Measurements from ENCODE around the gene KAT6B.
"Not testable (repeated sequence)": the region's sequence is repeated elsewhere in the genome, so short reads cannot be mapped to it uniquely, and the experiment has no call there.

Gene KAT6B

DNA sequence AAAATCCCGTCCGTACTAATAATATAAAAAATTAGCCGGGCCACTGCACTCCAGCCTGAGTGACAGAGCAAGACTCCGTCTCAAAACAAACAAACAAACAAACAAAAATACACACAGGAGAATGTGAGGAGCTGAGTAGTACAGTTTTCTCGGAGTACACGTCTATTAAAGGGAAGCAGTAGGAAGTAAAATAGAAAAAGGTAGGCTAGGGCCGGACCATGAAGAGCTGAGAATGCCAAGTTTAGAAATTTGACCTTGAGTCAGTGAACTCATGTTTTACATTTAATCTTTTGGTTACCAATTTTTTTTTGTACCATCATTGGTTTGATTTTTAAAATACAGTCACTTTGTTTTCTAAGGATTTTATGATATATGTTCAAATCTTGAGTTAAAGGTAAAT, 64.1 kb downstream of the KAT6B start:
- no peak for DNase-seq (ENCODE audit: low read depth in 2 of 2)

DNA sequence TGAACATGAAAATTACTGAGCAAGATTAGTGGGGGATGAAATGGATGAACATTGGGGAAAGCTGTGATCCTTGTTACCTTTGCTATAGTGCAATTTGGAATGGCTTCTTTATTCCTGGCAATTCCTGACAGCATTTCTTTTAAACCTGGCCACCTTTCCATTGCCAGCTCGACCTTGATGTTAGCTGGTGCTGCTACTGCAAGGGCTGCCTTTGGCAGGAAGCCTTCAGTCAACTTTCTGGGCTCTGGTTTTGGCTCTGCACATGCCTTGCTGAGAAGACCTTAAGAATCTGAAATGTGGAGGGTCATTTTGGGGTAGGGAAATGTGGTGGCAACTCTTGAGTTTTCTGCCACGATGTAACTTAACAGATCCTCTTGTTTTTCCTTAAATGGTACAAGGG, 64.7 kb downstream of the KAT6B start:
- no peak for DNase-seq (ENCODE audit: low read depth in 2 of 2)

DNA sequence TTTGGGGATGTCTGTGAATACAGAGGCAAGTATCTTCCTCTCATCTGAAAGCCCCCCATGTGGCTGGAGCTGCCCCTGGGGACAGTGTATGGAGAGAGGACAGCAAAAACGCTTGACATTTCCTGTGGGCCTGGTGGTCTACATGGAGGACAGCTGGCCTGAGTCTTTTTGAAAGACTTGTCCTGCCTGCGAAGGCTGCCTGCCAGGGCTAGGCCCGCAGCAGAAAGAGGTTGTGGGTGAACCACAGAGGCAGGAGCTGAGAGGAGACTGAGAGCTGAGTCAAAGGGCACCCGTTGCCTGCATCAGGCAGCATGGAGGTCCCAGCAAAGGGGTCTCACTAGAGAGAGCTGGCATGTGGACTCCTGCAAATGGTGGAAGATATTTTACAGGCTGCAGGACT, 66.4 kb downstream of the KAT6B start:
- DNase-seq (ENCODE audit: low read depth in 2 of 2) = no peak

DNA sequence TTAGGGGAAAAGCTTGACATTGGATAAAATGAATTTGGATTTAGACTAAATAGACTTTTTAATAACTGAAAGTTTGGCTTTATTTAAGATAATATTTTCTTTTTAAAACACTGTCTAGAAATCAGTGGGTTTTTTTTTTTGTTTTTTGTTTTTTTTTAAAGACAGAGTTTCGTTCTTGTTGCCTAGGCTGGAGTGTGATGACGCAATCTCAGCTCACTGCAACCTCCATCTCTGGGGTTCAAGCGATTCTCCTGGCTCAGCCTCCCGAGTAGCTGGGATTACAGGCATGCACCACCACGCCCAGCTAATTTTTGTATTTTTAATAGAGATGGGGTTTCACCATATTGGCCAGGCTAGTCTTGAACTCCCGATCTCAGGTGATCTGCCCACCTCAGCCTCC, 66.9 kb downstream of the KAT6B start:
- not testable (repeated sequence) for DNase-seq (ENCODE audit: low read depth in 2 of 2)

DNA sequence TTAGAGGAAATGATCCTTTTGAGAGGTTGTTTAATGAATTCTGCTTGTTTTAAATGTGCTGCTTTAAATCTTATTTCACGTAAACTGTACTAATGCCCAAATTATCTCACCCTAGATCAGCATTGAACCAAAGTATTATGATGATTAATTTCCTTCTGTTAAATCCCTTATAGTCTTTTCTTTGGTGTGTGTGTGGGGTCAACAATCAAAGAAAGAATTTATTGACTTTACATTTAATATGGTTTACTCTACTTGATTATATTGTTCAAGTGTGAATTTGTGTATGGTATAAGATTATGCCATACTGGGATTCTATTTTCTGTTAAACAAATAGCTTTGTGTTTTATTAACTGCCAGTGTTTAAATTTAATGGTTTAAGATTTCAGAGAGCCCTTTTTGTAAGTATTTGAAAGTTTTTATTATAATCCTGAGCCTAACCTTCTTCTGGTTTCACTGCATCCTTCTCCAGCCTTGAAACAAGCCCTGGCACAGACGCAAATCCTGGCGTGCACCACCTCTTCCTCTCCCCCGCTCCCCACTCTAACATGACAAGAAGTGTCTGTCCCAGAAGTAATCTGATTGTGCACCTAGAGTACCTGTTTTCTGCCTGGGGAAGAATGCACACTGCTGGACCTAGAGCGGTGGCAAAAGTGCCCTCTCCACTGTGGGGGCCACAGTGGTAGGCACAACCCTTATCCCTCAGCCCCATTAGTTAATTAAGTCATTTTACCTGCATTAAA, 70.6 kb downstream of the KAT6B start:
- no peak for DNase-seq (ENCODE audit: low read depth in 2 of 2)

DNA sequence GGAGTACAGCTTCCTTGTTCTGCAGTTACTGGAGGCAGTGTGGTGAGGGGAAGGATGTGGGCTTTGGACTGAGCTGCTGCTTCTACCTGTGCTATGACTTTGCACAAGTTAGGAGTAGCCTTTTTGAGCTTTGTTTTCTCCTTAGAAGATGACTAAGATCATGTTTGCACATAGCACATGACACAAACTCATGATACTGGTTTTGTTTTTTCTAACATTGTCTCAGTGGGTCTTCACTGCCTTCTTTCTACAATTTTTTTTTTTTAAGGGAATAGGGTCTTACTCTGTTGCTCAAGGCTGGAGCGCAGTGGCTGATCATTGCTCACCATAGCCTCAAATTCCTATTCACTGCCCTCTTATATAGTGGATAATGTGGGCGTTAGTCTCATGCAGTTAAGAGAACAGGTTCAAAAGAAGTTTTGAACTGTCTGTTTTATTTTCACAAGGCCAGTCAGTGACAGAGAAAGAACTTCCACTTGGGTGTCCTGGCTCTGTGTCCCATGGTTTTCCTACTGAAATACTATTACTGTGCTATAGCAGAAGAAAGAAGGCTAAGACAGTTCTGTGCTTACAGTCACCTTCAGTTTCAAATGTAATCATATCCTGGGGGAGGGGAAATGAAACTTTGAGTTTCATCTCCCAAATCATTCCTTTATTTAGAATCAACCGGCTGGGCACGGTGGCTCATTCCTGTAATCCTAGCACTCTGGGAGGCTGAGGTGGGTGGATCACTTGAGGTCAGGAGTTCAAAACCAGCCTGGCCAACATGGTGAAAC, 72.0 kb downstream of the KAT6B start:
- no peak for DNase-seq (ENCODE audit: low read depth in 2 of 2)

DNA sequence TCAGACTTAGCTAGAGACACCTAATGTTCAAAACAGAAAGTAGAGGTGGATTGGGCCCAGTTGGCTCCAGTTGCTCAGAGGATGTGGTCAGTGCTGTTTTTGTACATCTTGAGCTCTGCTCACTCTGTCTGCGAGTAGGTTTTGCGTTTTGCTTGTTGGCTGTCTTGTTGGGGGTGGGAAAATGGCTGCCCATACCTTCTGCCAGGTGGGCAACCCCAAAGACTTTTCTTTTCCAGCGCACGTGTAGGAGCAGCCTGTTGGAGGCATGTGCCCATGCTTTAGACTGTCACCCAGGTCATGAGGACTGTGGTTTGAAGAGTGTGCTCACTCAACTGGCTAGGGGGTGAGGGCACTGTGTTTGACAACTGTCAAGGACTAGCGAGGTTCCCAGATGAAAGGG, 73.9 kb downstream of the KAT6B start:
- DNase-seq (ENCODE audit: low read depth in 2 of 2) = no peak

DNA sequence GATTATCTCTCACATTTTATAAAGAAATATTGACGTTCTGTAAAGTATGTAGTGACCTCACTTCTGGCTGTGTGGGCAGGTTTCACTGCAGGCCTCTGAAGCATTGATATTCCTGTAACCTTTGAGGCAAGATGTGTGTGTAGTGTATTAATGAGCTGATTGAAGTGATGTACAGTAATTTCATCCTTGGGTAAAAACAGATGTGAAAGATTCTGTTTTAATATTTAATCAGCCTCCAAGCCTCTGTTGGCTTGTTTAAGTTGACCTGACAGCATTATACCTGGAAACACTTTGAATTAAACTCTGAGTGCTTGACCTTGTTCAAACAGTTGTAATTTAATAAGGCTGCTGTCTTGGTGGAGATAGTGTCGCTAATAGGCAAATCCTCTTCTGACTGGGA, 74.9 kb downstream of the KAT6B start:
- no peak for DNase-seq (ENCODE audit: low read depth in 2 of 2)

DNA sequence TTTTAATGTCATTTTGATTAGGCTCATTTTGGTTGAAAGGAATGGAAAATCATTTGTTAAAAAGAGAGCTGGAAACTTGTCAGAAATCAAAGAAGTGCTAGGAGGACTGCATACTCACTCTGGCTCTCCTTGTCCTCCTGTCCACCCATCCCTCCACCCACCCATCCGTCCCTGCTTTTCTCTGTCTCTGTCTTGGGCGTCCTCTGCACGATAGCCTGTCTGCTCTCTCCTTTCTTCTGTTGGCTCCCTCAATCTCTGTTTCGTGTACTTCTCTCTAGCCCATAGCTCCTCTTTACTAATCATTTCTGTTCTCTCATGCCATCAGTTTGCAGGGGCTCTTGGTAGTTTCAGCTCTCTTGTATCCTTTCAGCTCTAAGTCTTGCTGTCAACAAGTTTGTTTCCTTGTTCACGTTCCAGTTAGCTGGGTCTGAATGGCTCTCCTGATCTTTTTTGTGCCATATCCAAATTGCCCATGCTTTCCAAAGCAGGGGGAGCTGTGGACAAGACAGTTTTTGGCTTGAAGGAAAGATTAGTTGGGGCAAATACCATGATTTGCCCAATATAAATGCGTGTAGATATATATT, 75.6 kb downstream of the KAT6B start:
- DNase-seq (ENCODE audit: low read depth in 2 of 2) = no peak

DNA sequence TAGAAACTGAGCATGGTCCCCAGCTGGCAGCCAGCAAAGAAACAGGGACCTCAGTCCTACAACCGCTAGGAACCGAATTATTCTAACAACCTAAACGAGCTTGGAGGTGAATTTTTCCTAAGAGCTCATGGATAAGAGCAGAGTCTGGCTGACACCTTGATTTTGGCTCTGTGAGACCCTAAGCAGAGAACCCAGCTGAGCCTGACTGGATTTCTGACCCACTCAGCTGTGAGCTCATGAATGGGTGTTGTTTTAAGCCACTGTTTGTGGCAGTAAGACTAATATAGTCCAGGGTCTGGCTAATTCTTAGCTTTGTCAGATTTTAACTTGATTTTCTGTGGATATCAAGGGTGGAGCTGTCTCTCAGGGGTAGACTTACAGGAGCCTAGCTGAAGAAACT, 77.1 kb downstream of the KAT6B start:
- DNase-seq (ENCODE audit: low read depth in 2 of 2) = no peak

DNA sequence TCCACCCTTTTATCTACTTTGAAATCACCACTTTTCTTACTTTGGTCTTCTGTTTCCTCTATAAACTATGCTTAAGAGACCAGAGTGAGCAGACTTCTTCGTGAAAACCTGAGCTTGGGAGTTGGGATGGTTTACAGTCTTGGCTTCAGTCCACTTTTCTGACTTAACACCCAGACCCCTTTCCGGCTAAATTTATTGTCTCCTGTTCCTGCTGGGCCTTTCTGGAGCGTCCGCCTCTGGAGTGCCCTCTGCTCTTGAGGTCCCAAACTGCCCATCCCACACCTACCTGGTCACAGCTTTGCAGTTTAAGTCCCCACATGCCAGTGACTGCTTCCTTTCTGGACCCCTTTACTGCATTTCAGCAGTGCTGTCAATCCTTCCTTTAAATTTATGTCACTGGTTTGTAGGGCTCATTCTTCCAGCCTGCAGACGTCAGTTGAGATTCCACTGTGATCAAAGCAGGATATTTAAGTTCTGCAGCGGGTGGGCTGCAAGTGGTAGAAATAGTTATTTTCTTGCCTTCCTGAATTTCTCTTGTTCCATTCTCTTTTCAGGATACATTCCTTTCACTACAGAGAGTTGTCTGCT, 80.3 kb downstream of the KAT6B start:
- DNase-seq (ENCODE audit: low read depth in 2 of 2) = no peak

DNA sequence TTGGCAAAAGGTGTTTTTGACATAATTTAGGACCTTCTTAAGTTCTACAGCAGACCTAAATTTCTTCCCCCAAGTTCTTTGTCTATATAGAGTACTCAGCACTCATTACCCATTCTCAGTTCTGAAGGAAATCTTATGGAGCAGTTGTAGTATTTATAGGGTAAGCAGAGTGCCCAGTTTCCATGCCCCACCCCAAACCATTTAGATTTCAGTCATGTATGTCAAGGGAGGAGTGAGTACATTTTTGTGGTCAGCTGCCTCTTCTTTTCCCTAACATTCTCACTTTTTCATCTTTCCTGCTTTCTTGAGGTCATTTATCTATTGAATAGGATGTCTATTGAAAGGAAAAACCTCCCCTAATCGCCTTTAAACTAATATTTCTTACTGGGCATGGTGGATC, 83.3 kb downstream of the KAT6B start:
- no peak for DNase-seq (ENCODE audit: low read depth in 2 of 2)

DNA sequence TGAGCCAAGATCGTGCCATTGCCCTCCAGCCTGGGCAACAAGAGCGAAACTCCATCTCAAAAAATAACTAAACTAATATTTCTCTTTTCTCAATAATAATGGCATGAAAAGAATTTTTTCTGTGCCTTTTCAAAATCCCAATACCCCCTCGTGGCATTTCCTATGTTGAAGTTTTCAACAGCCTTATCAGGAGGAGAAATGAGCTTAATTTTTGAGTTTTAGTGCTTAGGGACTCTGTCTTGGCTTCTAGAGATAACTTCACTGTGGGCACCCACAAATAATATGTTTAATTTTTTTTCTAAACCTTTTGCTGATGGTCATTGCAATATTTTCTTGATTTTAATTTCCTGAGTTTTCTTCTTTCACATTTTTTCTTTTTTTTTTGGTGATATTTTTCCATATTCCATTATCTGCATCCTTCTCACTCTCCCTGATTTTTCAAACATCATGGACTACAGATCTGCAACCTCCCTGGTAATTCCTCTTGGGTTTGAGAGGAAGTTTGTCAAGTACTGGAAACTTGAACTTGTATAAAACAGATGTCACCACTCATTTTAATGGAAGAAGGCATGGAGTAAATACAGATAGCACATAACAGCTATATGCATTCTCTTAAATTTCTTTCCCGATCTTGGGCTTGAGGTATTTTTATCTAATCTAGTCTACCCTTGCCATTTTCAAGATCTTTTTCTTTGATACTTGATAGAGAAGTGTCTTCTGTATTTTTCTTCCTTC, 84.0 kb downstream of the KAT6B start:
- DNase-seq (ENCODE audit: low read depth in 2 of 2) = no peak

DNA sequence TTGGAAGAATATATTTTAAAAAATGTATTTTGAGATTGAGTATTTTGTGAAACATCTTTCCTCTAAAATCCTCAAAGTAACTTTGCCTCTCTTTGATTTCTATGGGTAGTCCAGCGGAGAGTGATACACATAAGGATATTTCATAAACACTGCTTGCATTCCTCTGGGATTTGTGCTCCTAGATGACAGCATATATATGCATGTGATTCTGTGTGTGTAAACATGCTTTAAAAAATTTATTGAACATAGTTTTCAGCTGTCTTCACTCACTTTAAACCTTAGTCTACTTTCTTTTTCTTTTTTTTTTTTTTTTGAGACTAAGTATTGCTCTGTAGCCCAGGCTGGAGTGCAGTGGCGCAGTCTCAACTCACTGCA, 84.6 kb downstream of the KAT6B start:
- no peak for DNase-seq (ENCODE audit: low read depth in 2 of 2)

DNA sequence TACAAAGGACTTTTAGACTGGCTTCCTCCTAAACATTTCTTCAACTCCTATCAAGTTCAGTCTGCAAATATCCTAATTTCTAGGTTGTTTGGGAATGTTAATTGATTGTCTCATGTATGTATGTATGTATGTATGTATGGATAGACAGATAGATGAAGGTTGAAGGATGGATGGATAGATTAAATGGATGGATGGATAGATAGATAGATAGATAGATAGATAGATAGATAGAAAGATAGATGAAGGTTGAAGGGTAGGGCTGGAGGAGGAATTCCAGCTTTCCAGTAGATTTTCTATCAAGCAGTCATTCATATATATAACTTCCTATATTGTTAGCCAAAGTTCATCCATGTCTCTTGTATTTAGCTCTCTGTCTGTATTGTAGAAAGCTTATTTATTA, 85.8 kb downstream of the KAT6B start:
- no peak for DNase-seq (ENCODE audit: low read depth in 2 of 2)

DNA sequence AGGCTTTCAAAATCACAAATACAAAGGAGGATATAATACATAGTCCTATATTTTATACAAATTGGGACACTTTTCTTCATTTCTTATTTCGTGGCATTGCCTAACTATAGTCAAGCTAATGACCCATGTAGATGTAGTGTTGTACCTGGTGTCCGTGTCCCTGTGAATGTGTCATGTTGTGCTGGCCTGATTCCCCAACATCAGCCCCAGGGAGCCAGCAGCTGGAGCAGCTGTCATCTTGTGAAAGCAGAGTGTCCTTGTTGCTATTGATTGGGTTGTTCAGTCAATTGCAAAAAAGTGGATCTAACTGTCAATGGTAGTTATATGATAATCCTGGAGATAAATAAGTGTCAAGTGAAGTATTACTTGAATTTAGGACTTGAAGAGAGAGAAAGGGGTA, 86.3 kb downstream of the KAT6B start:
- no peak for DNase-seq (ENCODE audit: low read depth in 2 of 2)

DNA sequence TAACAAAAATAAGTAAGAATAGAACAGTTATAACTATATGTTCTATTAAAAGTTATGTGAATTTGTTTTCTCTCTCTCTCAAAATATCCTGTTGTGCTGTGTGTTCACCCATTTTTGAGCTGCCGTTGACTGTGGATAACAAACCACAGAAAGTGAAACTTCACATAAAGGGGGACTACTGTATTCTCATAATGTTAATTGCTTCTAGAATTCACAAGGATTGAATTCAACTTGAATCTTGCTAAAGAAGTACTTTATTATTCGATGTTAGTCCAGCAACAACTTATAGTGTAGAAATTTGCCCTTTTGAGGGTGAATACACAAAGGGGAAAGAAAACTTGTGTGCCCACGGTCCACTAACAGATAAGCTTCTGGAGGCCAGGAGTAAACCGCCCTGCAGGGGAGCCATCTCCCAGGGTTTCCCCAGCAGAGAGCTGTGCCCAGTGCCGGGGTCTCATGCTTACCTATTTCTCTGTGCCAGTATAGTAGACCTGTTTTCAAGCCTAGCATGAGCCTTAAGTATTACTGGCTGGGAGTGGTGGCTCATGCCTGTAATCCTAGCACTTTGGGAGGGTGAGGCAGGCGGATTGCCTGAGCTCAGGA, 87.1 kb downstream of the KAT6B start:
- no peak for DNase-seq (ENCODE audit: low read depth in 2 of 2)

DNA sequence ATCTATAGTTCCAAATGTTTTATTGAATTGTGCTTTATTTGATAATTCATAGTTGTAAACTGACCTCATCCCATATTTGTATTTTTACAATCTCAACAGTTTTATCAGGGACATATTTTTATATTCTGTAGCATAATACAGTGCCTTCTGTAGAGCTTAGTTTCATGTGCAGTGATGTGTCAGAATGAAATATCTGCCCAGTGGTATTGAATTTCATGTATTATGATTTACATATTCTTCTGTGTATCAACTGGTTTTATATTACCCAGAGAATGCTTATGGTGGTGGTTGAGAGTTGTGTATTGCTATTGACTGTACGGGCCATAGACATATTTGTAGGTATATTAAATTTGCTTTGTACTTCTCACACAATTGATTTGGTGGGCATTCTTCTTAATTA, 89.9 kb downstream of the KAT6B start:
- DNase-seq (ENCODE audit: low read depth in 2 of 2) = no peak

DNA sequence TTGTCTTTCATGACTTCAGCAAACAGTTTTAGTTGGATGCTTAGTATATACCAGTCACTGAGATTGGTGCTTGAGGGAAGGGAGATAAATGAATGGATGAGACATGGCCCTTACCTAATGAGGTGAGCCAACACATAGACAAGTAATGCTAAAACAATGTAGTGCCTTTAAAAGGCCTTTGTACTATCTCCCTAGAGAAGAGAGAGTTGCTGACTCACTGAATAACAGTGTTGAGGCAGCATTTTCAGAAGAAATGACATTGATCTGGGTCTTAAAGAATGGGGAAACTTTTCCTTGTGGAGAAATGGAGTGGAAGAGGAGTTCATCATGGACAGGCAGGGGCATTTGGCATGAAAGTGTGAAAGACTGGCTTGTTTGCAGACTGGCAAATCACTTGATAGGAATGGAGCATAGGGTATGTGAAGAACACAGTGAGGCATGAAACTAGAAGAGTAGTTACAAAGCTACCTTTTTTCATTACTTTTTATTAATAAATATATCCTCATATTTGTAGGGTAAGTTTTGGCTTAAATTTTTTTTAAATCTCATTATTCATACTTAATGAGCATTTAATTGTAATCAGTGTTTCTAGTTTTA, 91.2 kb downstream of the KAT6B start:
- peak; percentile 40 to 56 for DNase-seq (ENCODE audit: low read depth in 2 of 2)

DNA sequence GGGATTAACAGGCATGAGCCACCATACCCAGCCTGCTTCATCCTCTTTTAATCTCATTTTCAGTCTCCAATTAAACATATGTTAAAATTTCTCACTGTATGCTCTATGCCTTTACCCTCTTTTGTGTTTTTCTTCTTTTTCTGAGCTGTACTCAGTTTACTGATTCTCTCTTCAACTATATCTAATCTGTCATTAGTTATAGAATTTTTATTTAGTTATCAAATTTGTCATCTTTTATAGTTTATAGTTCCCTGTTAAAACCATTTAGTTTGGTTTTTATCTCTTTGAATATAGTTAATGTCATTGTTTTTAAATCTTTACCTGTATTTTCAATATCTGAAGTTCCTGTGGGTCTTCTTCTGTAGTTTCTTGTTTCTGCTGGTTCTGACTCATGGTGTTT, 93.3 kb downstream of the KAT6B start:
- no peak for DNase-seq (ENCODE audit: low read depth in 2 of 2)

DNA sequence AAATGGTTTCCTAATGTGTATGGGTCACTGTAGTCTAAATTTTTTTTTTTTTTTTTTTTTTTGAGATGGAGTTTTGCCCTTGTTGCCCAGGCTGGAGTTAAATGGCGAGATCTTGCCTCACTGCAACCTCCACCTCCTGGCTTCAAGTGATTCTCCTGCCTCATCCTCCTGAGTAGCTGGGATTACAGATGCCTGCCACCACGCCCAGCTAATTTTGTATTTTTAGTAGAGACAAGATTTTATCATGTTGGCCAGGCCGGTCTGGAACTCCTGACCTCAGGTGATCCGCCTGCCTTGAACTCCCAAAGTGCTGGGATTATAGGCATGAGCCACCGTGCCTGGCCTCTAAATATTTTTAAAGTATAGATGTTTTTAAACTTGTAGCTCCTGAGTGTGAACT, 94.7 kb downstream of the KAT6B start:
- DNase-seq (ENCODE audit: low read depth in 2 of 2) = not testable (repeated sequence)

Data from fibroblast of skin of left quadriceps (primary cell).